ENCODE results near the gene HYAL3.

- TF ChIP-seq YY1 (IDR thresholded peaks at IDR 0.05; ENCODE audit: insufficient read depth, insufficient read length) = no peak
- TF ChIP-seq ZNF274 (IDR thresholded peaks at IDR 0.05; ENCODE audit: low read depth, low read length) = no peak
These were observed 35.3 kb upstream of the HYAL3 start for GRCh38 chr3:50334339-50335075.
